Ishikawa (cell line): ENCODE measurements around the gene TNFRSF25.

Experiments used
- CEBPB ChIP-seq: IDR thresholded peaks from 2 replicates; pipeline ENCODE4 v1.6.1; 2012
- CREB1 ChIP-seq: IDR thresholded peaks from 2 replicates; pipeline ENCODE4 v1.6.1; 2012; ENCODE audit warnings: low read depth
- EGR1 ChIP-seq: IDR thresholded peaks from 2 replicates; pipeline ENCODE4 v1.6.1; 2012
- EP300 ChIP-seq: IDR thresholded peaks from 2 replicates; pipeline ENCODE4 v1.6.1; 2012; ENCODE audit warnings: borderline replicate concordance
- FOXM1 ChIP-seq: IDR thresholded peaks from 2 replicates; pipeline ENCODE4 v1.6.1; 2012; ENCODE audit warnings: low read depth, borderline replicate concordance
- NFIC ChIP-seq: IDR thresholded peaks from 2 replicates; pipeline ENCODE4 v1.6.1; 2012
- RAD21 ChIP-seq: IDR thresholded peaks from 2 replicates; pipeline ENCODE4 v1.6.1; 2012; ENCODE audit warnings: low read depth
- TAF1 ChIP-seq: IDR thresholded peaks from 2 replicates; pipeline ENCODE4 v1.6.1; 2012; ENCODE audit warnings: low read depth, mild to moderate bottlenecking
- TCF12 ChIP-seq: IDR thresholded peaks from 2 replicates; pipeline ENCODE4 v1.6.1; 2012; ENCODE audit warnings: low read depth
- TEAD4 ChIP-seq: IDR thresholded peaks from 2 replicates; pipeline ENCODE4 v1.6.1; 2012
- YY1 ChIP-seq: IDR thresholded peaks from 2 replicates; pipeline ENCODE4 v1.6.1; 2012; ENCODE audit warnings: low read depth
- ZBTB7A ChIP-seq: IDR thresholded peaks from 2 replicates; pipeline ENCODE4 v1.6.1; 2012; ENCODE audit warnings: low read depth
- TF ChIP-seq, protein P1 (sequence below): IDR thresholded peaks from 2 replicates; pipeline ENCODE4 v1.6.1; 2012
- TF ChIP-seq, protein P2 (sequence below): IDR thresholded peaks from 2 replicates; pipeline ENCODE4 v1.6.1; 2012
- TF ChIP-seq, protein P3 (sequence below): IDR thresholded peaks from 2 replicates; pipeline ENCODE4 v1.6.1; 2012; ENCODE audit warnings: low read depth, mild to moderate bottlenecking

TNFRSF25 gene

DNA sequence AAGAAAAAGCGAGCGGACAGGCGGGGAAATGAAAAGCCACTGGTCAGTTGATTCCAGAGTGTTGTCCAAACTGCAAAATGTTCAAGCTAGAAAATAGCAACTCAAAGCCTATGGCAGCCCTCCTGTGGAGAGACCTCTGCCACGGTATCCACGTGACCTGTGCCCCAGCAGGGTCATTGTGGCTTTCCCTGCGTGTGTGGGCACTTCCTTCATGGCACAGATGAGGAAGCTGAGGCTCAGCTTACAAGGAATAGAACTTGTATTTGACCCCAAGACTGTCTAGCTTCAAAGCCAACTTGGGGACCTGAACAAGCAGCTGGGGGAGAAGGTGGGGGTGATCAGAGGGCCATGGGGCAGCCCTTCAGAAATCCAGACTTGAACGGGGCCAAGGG lies 41.1 kb upstream of the TNFRSF25 start:
- TF ChIP-seq YY1, result no peak
- TF ChIP-seq NFIC, result no peak
- no peak for TF ChIP-seq EGR1
- TF ChIP-seq CEBPB, result no peak
- no peak for TF ChIP-seq TAF1
- TF ChIP-seq CREB1, result no peak
- TF ChIP-seq RAD21, result no peak
- no peak for TF ChIP-seq EP300
- TF ChIP-seq, protein P1, sequence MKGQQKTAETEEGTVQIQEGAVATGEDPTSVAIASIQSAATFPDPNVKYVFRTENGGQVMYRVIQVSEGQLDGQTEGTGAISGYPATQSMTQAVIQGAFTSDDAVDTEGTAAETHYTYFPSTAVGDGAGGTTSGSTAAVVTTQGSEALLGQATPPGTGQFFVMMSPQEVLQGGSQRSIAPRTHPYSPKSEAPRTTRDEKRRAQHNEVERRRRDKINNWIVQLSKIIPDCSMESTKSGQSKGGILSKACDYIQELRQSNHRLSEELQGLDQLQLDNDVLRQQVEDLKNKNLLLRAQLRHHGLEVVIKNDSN, result no peak
- no peak for TF ChIP-seq TCF12
- TF ChIP-seq ZBTB7A, result no peak
- TF ChIP-seq FOXM1, result no peak

DNA sequence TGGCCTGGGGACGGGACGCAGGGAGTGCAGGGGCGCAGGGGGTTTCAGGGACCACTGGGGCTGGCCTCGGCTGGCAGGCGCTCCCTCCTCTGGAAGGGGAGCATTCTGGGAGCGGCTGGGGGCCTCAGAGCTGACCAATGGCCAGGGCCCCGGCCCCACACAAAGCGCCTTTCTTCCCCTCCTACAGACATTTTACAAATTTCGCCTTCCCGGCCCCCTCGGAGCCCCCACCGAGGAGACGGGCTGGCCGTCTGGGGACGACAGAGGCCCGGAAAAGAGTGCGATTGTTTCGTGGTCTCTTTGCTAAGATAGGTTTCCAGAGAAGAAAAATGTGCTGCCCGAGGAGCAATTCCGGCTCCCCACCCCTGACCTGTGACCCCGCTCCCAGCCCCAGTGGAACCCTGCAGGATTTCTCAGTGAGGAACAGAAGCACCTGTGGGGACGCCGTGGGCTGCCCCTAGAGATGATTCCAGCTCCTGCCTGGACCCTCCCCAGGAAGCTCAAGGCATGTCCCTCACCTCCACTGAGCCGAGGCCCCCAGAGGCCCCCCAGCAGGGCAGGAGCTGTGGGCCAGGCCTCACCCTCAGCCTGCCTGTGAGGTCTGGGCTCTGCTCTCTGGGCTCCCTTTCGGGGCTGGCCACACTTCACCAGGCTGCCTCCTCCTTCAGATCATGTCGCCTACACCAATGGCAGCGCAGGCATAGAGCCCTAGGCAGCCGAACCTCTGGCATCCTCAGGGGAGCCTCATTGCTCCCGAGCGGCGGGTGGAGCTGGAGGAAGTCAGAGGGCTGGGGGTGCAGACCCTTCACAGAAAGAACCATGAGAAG lies 40.5 kb upstream of the TNFRSF25 start:
- TF ChIP-seq CEBPB, result no peak
- TF ChIP-seq NFIC, result no peak
- TF ChIP-seq RAD21, result no peak
- TF ChIP-seq EP300, result no peak
- no peak for TF ChIP-seq CREB1
- TF ChIP-seq EGR1, result no peak
- no peak for TF ChIP-seq ZBTB7A
- TF ChIP-seq TCF12, result no peak
- TF ChIP-seq, protein P2, sequence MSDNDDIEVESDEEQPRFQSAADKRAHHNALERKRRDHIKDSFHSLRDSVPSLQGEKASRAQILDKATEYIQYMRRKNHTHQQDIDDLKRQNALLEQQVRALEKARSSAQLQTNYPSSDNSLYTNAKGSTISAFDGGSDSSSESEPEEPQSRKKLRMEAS, result no peak
- TF ChIP-seq YY1, result no peak
- no peak for TF ChIP-seq TAF1
- no peak for TF ChIP-seq TEAD4
- TF ChIP-seq FOXM1, result no peak
- TF ChIP-seq, protein P1, result no peak
- TF ChIP-seq, protein P3, sequence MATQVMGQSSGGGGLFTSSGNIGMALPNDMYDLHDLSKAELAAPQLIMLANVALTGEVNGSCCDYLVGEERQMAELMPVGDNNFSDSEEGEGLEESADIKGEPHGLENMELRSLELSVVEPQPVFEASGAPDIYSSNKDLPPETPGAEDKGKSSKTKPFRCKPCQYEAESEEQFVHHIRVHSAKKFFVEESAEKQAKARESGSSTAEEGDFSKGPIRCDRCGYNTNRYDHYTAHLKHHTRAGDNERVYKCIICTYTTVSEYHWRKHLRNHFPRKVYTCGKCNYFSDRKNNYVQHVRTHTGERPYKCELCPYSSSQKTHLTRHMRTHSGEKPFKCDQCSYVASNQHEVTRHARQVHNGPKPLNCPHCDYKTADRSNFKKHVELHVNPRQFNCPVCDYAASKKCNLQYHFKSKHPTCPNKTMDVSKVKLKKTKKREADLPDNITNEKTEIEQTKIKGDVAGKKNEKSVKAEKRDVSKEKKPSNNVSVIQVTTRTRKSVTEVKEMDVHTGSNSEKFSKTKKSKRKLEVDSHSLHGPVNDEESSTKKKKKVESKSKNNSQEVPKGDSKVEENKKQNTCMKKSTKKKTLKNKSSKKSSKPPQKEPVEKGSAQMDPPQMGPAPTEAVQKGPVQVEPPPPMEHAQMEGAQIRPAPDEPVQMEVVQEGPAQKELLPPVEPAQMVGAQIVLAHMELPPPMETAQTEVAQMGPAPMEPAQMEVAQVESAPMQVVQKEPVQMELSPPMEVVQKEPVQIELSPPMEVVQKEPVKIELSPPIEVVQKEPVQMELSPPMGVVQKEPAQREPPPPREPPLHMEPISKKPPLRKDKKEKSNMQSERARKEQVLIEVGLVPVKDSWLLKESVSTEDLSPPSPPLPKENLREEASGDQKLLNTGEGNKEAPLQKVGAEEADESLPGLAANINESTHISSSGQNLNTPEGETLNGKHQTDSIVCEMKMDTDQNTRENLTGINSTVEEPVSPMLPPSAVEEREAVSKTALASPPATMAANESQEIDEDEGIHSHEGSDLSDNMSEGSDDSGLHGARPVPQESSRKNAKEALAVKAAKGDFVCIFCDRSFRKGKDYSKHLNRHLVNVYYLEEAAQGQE, result no peak

DNA sequence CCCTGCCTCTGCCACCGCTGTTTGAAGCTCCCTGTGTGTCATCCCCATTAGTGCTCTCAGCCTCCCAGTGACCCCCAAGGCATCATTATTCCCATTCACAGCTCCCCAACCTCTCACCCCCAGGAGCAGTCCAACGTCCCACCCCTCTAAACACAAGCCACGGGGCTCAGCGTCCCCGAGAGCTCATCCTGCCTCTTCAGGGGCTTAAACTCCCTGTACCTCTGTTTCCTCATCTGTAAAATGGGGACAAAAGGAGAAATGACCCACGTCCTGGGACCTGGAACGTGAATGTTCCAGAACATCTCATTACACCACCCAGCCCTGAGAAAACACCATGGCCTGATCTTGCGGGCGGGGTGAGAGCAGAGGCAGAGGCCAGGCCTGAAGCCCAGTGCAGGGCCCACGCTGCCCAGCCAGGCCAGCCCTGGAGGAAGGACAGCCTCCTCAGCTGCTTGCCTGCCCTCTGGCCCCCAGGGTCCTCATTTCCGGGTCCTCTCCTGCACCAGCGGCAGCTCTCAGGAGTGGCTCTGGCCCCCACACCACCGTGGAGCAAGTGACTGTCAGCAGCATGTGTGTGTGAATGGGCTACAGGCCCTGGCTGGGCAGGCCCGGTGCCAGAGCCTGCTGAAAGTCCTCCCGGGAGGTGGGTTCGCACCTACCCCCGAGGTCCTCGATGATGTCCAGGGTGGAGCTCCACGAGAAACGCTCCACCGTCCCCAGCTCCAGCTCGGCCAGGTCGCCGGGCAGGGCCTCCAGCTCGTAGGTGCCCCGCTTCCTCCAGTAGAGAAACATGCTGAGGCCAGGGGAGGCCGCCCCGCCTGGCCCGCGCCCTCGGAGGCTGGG lies 39.6 kb upstream of the TNFRSF25 start:
- TF ChIP-seq FOXM1 (no peak), EGR1 (no peak), TCF12 (no peak), RAD21 (no peak), NFIC (no peak), ZBTB7A (no peak), TAF1 (no peak), EP300 (no peak), CEBPB (no peak), TEAD4 (no peak), CREB1 (no peak)
- TF ChIP-seq, protein P2, result no peak
- TF ChIP-seq, protein P1, result no peak
- TF ChIP-seq, protein P3, result no peak

DNA sequence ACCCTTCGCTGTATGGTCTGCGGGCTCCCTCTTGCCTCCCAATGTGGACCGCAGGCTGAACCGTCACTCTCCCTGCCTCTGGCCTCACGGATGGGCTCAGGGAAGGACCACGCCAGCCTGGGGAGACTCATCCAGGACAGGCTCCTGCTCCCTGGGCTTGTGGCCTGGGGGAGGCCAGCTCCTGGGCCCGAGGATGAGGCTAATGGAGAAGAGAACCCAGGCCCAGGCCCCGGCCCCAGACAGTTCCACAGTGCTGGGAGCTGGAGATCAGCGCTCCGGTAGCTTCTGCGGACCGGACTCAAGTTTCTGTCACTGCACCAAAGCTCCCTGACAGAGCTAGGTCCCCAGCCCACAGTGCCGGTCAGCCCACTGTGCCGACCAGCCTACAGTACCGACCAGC lies 38.9 kb upstream of the TNFRSF25 start:
- TF ChIP-seq TEAD4 (no peak), CREB1 (no peak), EP300 (no peak)
- TF ChIP-seq, protein P3, result no peak
